Inflammatory macrophage (primary cell): ENCODE measurements around the gene WAPL.
A peak's percentile ranks its signal among the peaks of the same experiment; 100 is the strongest.
"Not testable (repeated sequence)": the region's sequence is repeated elsewhere in the genome, so short reads cannot be mapped to it uniquely, and the experiment has no call there.

Experiments used
- DNase-seq, 2 donors: peaks; one replicate each; pipeline ENCODE4 v3.0.0-alpha.2; 2020 to 2022
- total RNA-seq, 18 experiments: gene quantifications; one replicate each; lab custom pipeline; 2026; ENCODE audit warnings: mixed read lengths in 6 of 18, inconsistent platforms in 2 of 18; lab: John Stamatoyannopoulos, UW

The WAPL gene
- 118 to 222 (median 163) reads per million in 18 experiments for total RNA-seq

- DNase-seq: peak; percentile 95 to 97
These were observed at the start of gene WAPL for GRCh38 chr10:86521678-86522509. Gene WAPL (minus strand): TSS chr10:86521792. CDS start chr10:86518069, 3,723 bp downstream.

DNA sequence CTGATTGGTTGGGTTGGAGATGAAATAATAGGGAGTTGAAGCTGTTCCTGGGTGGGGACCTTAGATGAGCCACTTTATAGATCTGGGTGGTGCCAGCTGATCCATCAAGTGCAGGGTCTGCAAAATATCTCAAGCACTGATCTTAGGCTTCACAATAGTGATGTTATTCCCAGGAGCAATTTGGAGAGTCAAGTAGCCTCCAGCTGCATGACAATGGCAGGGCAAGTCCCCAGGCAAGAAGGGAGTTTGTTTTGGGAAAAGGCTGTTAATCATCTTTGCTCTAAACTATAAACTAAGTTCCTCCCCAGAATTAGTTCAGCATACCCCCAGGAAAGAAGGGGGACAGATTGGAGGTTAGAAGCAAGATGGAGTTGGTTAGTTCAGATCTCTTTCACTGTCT is 47.7 kb upstream of the WAPL start:
- DNase-seq: no peak

DNA sequence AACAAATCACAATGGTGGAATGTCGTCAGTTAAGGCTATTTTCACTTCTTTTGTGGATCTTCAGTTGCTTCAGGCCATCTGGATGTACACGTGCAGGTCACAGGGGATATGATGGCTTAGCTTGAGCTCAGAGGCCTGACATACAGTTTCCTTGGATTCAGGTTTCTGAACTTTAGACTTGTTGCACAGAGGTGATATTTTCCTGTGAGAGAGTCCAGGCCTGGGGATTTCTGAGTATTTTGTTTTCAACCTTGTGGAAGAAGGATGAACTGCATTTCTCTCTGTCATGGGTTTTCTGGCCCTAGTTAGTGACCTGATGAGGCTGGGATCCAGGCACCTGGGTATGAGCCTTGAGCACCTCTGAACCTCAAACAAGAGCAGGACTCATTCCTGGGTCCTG is 44.9 kb upstream of the WAPL start:
- not testable (repeated sequence) for DNase-seq

DNA sequence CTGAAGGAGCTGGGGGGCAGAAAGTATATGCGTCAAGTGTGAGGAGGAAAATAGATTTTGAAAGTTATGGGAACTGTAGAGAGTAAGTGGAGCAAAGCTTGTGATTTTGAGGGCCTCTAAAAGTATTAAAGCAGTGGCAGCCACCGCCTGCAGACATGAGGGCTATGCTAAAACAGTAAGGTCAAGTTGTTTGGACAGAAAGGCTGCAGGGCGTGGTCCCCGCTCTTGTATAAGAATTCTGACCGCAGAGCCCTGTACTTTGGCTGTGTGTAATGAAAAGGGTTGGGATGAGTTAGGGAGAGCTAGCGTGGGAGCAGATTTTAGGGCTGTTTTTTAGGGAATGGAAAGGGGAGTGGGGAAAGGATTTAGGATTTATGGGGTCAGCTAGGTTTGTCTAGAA is 41.7 kb upstream of the WAPL start:
- DNase-seq: not testable (repeated sequence)

- DNase-seq: not testable (repeated sequence)
These were observed 37.1 kb upstream of the WAPL start for GRCh38 chr10:86558695-86559094.

GRCh38 chr10:86556933-86557649 is 35.5 kb upstream of the WAPL start:
- no peak for DNase-seq

- DNase-seq: no peak
These were observed 34.9 kb upstream of the WAPL start for GRCh38 chr10:86556532-86556931.

- no peak for DNase-seq
These were observed 32.0 kb upstream of the WAPL start for GRCh38 chr10:86553639-86554038.

DNA sequence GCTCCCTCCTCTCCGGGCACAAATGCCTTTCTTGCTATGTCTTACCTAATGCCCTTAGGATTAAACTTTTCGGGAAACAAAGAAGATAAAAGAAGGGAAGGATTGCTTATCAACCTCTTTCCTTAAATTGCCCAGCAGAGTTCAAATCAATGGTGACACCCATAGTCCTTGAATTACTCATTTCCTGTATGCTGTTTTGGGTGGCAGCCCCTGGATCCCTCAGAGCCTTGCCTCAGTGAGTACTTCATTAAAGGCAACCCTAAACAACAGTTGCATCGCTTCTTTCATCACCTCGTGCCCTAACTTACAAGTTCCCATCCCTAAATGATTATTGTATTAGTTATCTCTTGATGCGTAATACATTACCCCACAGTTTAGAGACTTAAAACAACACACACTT is 31.6 kb upstream of the WAPL start:
- no peak for DNase-seq

GRCh38 chr10:86547296-86547695 is 25.7 kb upstream of the WAPL start:
- DNase-seq: no peak

- no peak for DNase-seq
These were observed 23.5 kb upstream of the WAPL start for GRCh38 chr10:86545101-86545500.

GRCh38 chr10:86540016-86540415 is 18.4 kb upstream of the WAPL start:
- DNase-seq: no peak

- DNase-seq: peak; percentile 20 to 38
These were observed 17.0 kb upstream of the WAPL start for GRCh38 chr10:86538547-86538946.

GRCh38 chr10:86538040-86538439 is 16.4 kb upstream of the WAPL start:
- not testable (repeated sequence) for DNase-seq

- DNase-seq: no peak
These were observed 14.8 kb upstream of the WAPL start for GRCh38 chr10:86536294-86536861.

GRCh38 chr10:86535132-86535882 is 13.7 kb upstream of the WAPL start:
- DNase-seq: peak; percentile 11 to 30

DNA sequence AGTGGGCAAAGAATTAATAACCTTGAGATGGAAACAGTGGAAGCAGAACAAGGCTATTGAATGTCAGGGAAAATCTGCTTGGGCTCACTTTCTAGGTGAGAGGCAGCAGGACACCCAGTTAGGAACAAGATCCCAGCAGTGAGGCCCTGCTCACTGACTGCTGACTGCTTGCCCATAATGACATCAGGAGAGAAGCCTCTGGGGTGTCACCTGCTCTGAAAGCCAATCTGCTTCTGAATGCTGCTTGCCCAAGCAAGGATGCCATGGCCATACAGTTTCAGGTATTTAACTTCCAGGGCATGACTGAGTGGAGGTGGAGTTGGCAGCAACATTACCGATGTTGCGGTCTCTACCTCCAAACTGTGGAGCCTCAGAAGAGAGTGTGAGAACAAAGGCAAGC is 11.7 kb upstream of the WAPL start:
- no peak for DNase-seq

- not testable (repeated sequence) for DNase-seq
These were observed 7.1 kb upstream of the WAPL start for GRCh38 chr10:86528736-86529135.

DNA sequence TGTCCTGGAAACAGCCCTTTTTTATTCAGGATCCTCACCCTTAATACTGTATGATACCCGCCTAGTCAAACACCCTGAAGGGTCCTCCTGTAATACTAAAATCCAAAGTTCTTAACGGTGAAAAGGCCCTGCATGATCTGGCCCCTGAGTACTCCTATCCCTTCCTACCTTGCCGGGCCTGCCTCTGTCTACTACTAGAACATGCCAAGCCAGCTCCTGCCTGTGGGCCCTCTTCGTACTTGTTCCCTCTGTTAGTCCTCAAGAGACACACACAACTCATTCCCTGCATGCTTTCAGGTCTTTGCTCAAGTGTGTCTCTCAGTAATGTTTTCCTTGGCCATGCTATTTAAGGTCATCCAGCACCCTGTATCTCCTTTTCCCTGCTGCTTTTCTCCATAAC is 5.0 kb upstream of the WAPL start:
- no peak for DNase-seq

DNA sequence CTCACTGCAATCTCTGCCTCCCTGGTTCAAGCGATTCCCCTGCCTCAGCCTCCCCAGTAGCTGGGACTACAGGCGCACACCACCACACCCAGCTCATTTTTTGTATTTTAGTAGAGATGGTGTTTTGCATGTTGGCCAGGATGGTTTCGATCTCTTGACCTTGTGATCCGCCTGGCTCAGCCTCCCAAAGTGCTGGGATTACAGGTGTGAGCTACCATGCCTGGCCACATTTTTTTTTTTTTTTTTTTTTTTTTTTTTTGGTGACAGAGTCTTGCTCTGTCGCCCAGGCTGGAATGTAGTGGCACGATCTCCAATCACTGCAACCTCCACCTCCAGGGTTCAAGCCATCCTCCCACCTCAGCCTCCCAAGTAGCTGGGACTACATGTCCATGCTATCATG is 4.1 kb upstream of the WAPL start:
- not testable (repeated sequence) for DNase-seq

DNA sequence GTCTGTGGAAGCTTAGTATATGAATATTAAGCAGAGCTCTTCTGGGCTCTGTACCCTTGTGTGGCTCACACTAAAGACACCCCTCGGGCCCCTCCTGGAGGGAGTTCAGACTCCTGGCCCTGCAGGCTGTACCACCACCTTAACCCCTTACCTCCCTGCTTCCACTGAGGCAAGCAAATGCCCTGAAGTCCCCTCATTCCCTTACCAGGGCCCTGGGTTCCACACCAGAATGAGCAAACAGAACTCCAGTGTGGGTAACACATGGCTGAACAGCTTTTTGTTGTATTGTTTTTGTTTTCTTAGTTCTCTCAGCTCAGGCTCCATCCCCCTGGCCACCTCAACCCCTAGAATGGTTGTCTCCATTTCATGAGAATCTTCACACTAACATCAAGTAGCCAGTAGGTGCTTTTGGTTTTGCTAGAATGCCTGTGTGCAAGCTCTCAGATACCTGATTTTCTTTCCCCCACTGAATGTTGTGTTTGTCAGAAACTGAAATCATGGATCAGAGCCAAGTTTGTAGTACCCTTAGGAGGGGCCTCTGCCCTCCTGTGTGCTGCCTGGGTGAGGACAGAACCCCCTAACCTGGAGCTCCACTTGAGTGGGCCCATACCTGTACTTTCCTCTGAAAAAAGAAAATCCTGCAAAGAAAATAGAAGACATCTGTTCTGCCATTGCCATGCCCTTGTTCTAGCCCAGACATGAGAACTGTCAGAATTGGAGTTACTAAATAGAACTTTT is 2.8 kb upstream of the WAPL start:
- no peak for DNase-seq

DNA sequence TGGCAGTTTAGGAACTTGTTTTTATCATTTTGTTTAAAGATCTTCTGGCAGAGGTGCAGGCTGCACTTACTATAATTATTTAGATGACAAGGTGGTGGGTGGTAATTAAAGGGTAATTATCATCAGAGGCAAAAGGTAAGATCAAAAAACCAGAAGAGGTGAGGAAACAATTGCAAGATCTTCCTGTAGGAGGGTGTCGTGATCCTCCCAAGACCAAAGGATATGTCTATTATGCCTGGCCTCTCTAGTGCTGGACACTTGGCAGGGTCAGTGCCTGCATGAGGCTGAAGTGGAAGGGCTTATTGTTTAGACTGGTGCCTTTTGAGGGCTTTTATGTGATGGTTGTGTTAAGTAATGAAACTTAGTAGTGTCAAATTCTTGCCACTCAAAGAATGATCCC is 1.8 kb upstream of the WAPL start:
- DNase-seq: no peak
